ENCODE data around the gene PIAS1.
A peak's percentile ranks its signal among the peaks of the same experiment; 100 is the strongest.

PIAS1 gene

GRCh38 chr15:68241088-68241935 is 187.2 kb downstream of the PIAS1 start:
- POLR2A ChIA-PET, result no interaction called here

More at GRCh38 chr15:68241088-68241935, 187.2 kb downstream of the PIAS1 start:
- CTCF ChIA-PET, result interaction anchor here (0.6 to 2.4 kb wide), 4 partner anchors 12 to 683 kb away, joined by 3 to 11 read pairs (median 4); no protein-coding TSS in a partner anchor
- Histone ChIP-seq H3K4me1 (ENCODE audit: control insufficient read depth, insufficient read depth, low read length) (peaks cover 3% of the 10 kb centered on the region; the same call in 1 of the 2 replicates), H3K27ac (ENCODE audit: extremely low read depth, low read depth, low read length) (no peak overlapping the region), H3K4me3 (ENCODE audit: low read depth, low read length) (no peak overlapping the region), H3K36me3 (ENCODE audit: control insufficient read depth in 2 of 2, insufficient read depth in 1 of 2, low read length in 2 of 2) (no peaks in the 10 kb centered on the region), H3K9me3 (ENCODE audit: control insufficient read depth, insufficient read depth, low read depth, low read length) (no peaks in the 10 kb centered on the region; the same call in 1 of the 2 replicates)
- no peak for TF ChIP-seq ZNF239 (tag by site-specific recombination; IDR thresholded peaks at IDR 0.05)
- TF ChIP-seq SCRT2 (tag by site-specific recombination; IDR thresholded peaks at IDR 0.05), result peak; percentile 41; the same call in 1 of the 2 replicates

All from HEK293 (cell line).